AG10803 (cell line): ENCODE results near the gene GGTLC2.

Experiments used
- DNase-seq: peaks from one replicate; pipeline ENCODE4 v3.0.0; 2010; ENCODE audit warnings: low read depth
- H3K4me3 ChIP-seq: 2 replicates; pipeline ENCODE4 v1.5.1; 2011; ENCODE audit warnings: mild to moderate bottlenecking, low read length, control low read depth
- TF ChIP-seq, protein P1 (sequence below): conservative IDR thresholded peaks from 2 replicates; pipeline ENCODE4 v1.5.1; 2011; ENCODE audit warnings: mild to moderate bottlenecking, low read length, control low read depth, inconsistent platforms

Gene GGTLC2

DNA sequence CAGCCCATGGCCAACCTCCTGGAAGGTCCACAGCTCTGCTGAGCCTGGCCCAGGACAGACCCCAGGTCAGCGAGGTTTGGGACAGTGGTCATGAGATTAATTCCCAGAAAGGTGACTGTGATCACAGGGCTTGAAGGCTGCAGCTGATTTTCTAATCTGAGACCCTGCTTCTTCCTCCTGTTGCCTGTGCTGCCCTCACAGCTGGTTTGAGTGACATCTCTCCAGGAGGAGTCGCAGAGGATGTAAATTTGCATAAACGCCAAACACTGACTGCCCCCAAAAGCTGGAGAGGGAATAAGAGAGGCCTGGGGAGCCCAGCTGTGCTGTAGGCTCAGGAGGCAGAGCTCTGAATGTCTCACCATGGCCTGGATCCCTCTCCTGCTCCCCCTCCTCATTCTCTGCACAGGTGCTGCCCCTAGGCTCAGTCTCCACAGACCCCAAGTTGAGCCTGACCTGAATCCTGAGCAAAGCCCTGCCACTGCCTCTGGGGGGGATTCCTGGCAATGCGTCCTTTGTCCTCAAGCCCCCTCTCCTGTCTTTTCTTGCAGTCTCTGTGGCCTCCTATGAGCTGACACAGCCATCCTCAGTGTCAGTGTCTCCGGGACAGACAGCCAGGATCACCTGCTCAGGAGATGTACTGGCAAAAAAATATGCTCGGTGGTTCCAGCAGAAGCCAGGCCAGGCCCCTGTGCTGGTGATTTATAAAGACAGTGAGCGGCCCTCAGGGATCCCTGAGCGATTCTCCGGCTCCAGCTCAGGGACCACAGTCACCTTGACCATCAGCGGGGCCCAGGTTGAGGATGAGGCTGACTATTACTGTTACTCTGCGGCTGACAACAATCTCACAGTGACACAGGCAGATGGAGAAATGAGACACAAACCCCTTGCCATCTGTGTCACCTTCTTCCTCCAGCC is 23.8 kb downstream of the GGTLC2 start:
- DNase-seq: no peak
- no peak overlapping the region for H3K4me3 ChIP-seq
- TF ChIP-seq, protein P1, sequence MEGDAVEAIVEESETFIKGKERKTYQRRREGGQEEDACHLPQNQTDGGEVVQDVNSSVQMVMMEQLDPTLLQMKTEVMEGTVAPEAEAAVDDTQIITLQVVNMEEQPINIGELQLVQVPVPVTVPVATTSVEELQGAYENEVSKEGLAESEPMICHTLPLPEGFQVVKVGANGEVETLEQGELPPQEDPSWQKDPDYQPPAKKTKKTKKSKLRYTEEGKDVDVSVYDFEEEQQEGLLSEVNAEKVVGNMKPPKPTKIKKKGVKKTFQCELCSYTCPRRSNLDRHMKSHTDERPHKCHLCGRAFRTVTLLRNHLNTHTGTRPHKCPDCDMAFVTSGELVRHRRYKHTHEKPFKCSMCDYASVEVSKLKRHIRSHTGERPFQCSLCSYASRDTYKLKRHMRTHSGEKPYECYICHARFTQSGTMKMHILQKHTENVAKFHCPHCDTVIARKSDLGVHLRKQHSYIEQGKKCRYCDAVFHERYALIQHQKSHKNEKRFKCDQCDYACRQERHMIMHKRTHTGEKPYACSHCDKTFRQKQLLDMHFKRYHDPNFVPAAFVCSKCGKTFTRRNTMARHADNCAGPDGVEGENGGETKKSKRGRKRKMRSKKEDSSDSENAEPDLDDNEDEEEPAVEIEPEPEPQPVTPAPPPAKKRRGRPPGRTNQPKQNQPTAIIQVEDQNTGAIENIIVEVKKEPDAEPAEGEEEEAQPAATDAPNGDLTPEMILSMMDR: no peak

DNA sequence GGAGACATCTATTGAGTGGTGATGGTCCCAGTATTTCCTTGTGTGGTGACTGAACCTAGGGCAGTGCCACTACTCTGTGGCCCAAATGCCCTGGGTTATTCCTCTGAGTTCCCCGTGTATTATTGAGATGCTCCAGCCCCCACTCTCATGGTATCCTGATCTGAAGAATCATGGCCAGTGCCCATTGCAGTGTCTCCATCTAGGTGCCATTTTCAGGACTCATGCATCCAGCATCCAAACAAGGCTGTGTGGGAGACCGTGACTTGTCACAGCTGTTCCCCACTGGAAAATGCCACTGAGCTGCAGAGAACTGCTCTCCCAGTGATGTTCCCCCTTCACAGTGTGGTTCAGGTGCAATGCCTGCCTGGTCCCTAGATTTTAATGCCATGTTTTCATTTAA is 24.7 kb downstream of the GGTLC2 start:
- TF ChIP-seq, protein P1: no peak
- no peak overlapping the region for H3K4me3 ChIP-seq
- no peak for DNase-seq

DNA sequence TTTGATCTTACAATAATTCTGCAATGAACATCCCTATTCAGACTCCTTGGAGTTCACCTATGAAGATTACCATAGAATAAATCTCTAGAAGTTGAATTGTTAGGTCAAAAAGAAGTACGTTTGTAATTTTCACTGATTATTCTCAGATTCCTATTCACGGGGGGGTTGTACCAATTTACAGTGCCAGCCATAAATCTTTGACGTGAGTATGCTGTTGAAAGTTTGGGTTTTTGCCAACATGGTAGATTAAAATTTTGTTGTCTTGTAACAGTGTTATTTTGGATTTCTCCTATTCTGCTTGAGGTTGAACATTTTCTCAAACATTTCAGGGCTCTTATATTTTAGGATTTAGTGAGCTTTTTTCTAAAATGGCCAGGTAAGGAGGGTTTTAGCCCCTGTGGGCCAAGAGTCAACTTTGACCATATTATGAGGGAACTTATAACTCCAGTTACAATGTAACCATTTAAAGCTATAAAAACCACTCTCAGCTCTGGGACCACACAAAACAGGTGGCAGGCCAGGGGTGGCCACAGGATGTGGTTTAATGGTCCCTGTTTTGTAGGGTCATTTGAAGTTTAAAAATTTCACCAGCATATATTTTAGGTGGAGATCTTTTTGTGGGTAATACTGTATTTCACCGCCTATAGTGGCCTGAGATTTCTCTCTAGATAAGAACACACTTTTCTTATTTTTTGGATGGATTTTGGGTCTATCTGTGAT is 25.8 kb downstream of the GGTLC2 start:
- DNase-seq: no peak
- TF ChIP-seq, protein P1: no peak
- no peak overlapping the region for H3K4me3 ChIP-seq

DNA sequence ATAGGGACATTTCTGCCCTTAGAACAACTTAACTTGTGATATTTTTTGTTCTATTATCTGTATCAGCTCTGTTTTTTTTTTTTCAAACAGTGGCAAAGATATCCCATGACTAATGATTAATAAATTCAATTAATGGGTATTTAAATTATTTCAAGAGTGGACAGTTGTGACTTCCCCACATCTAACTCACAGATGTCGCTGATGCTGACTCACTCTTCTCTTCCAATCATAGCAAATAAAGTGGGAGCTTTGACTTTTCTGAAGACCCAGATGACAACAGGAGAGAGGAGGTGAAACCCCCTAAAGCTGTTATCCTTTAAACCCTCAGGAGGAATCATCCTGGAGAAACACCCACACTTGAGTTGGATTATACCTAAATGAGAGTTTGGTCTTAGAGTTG is 27.1 kb downstream of the GGTLC2 start:
- TF ChIP-seq, protein P1: no peak
- H3K4me3 ChIP-seq: no peak overlapping the region
- DNase-seq: no peak

DNA sequence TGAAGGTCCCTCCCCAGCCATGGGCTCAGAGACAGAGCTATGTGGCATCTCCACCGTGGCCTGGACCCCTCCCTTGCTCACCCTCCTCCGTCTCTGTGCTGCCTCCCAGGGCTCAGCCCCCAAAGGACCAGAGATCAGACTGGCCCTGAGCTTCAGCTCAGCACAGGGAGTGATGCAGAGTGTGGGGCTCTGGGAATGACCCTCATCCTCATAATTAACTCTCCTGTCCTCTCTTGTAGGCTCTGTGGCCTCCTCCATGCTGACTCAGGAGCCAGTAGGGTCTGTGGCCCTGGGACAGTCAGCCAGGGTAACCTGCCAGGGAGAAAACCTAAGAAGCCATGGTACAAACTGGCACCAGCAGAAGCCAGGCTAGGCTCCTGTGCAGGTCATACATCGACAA is 28.7 kb downstream of the GGTLC2 start:
- no peak overlapping the region for H3K4me3 ChIP-seq
- no peak for DNase-seq
- TF ChIP-seq, protein P1: no peak

DNA sequence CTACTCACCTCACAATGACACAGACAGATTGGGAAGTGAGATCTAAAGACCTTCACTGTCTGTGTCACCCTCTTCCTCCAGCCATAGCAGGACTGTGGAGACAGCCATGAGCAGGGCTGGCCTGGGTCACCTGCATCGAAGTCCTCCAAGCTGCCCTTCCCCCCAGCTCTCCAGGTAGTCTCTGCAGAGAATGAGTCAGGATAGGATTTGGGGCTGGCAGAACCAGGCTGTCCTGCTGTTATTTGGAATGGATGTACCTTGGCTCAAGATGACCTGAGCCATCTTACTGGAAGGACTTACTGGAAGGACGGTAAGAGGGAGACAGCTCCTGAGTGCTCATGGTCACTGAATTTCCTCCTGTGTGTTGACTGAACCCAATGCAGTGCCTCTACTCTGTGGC is 29.2 kb downstream of the GGTLC2 start:
- DNase-seq: no peak
- H3K4me3 ChIP-seq: no peak overlapping the region
- TF ChIP-seq, protein P1: no peak
